MCF 10A (cell line): ENCODE data around the gene SH2D1A. TPM values are rescaled to one million over a fixed set of nuclear protein-coding genes. Genes with fewer than 3 reads are reported as not detected.

Experiments
- BruUV-seq: library from RNA; stranded (reverse); fragments of 400-500 nt; replicated peaks from 2 replicates; lab custom pipeline; 2021; lab: Mats Ljungman, UMichigan
- CTCF ChIA-PET: fragments of 300-600 bp; sonication (Branson Sonifier 250); formaldehyde crosslinking; extraction: SDS; loops from one replicate; lab custom pipeline; 2021; ENCODE audit warnings: antibody characterized with exemption, inconsistent platforms; lab: Yijun Ruan, JAX
- POLR2A ChIA-PET: fragments of 300-600, 350-650 bp; sonication (Branson Sonifier 250); formaldehyde crosslinking; extraction: SDS; loops from one replicate; lab custom pipeline; 2020; ENCODE audit warnings: antibody characterized with exemption, inconsistent platforms; lab: Yijun Ruan, JAX
- DNase-seq: peaks from one replicate; pipeline ENCODE4 v3.0.0-alpha.2; 2018; ENCODE audit not compliant: unreplicated experiment
- H3K27ac Mint-ChIP-seq: one replicate; pipeline ENCODE4 v1.8.0; 2022; ENCODE audit warnings: mild to moderate bottlenecking, low read depth, mixed read lengths; ENCODE audit not compliant: unreplicated experiment
- H3K27me3 Mint-ChIP-seq: one replicate; pipeline ENCODE4 v1.8.0; 2022; ENCODE audit warnings: mixed read lengths; ENCODE audit not compliant: insufficient read depth, unreplicated experiment
- H3K36me3 Mint-ChIP-seq: one replicate; pipeline ENCODE4 v1.8.0; 2022; ENCODE audit warnings: mild to moderate bottlenecking, moderate library complexity, mixed read lengths; ENCODE audit not compliant: insufficient read depth, unreplicated experiment
- H3K4me1 Mint-ChIP-seq: one replicate; pipeline ENCODE4 v1.8.0; 2022; ENCODE audit warnings: mixed read lengths; ENCODE audit not compliant: insufficient read depth, unreplicated experiment
- H3K4me3 Mint-ChIP-seq: one replicate; pipeline ENCODE4 v1.8.0; 2022; ENCODE audit warnings: mild to moderate bottlenecking, moderate library complexity, mixed read lengths; ENCODE audit not compliant: unreplicated experiment
- H3K9me3 Mint-ChIP-seq: one replicate; pipeline ENCODE4 v1.8.0; 2022; ENCODE audit warnings: mixed read lengths; ENCODE audit not compliant: unreplicated experiment
- CTCF ChIP-seq: fragments of 200-600 bp; IDR thresholded peaks from one replicate; pipeline ENCODE4 v1.8.0; 2022; ENCODE audit warnings: antibody characterized with exemption, mild to moderate bottlenecking; ENCODE audit not compliant: unreplicated experiment
- intact Hi-C: fragments of 100-400 bp; cut with micrococcal nuclease; formaldehyde crosslinking; loops from 2 replicates; pipeline ENCODE4 v1.14.1; 2022
- total RNA-seq: library from RNA; stranded (reverse); gene quantifications from 2 replicates; pipeline ENCODE4 v1.2.3, GENCODE V29; 2022

The SH2D1A gene
- total RNA-seq, 1 experiment from 2014 or later, result not detected

GRCh38 chrX:124414281-124414680 lies 67.9 kb downstream of the SH2D1A start:
- no peak for TF ChIP-seq CTCF
- Mint-ChIP-seq H3K4me3 (no peak overlapping the region), H3K4me1 (no peaks in the 10 kb centered on the region), H3K36me3 (no peaks in the 10 kb centered on the region), H3K27me3 (no peaks in the 10 kb centered on the region), H3K9me3 (peaks cover 15% of the 10 kb centered on the region), H3K27ac (no peak overlapping the region)
- intact Hi-C loops, result no loop called here
- ChIA-PET CTCF (no interaction called here), POLR2A (interaction anchor here (0.6 kb wide), 1 partner anchor 718 kb away, joined by 3 read pairs; no protein-coding TSS in a partner anchor)
- BruUV-seq, result no TSS peak
- no peak for DNase-seq

- no peak for TF ChIP-seq CTCF
- no peak for DNase-seq
- Mint-ChIP-seq H3K27me3 (no peaks in the 10 kb centered on the region), H3K27ac (no peak overlapping the region), H3K4me3 (no peak overlapping the region), H3K36me3 (no peaks in the 10 kb centered on the region), H3K9me3 (peaks cover 15% of the 10 kb centered on the region), H3K4me1 (no peaks in the 10 kb centered on the region)
- ChIA-PET POLR2A (no interaction called here), CTCF (interaction anchor here (1.8 kb wide), 1 partner anchor 8 kb away, joined by 6 read pairs; no protein-coding TSS in a partner anchor)
- intact Hi-C loops, result no loop called here
- no TSS peak for BruUV-seq
Observed at GRCh38 chrX:124415115-124415800, 68.9 kb downstream of the SH2D1A start.

GRCh38 chrX:124421898-124422655 lies 75.7 kb downstream of the SH2D1A start:
- H3K27ac Mint-ChIP-seq, result no peak overlapping the region
- POLR2A ChIA-PET, result no interaction called here

More at GRCh38 chrX:124421898-124422655, 75.7 kb downstream of the SH2D1A start:
- Mint-ChIP-seq H3K4me1 (no peaks in the 10 kb centered on the region), H3K9me3 (peaks cover 15% of the 10 kb centered on the region), H3K4me3 (no peak overlapping the region), H3K27me3 (no peaks in the 10 kb centered on the region), H3K36me3 (no peaks in the 10 kb centered on the region)
- no TSS peak for BruUV-seq
- intact Hi-C loops, result no loop called here
- DNase-seq, result peak; percentile 5
- TF ChIP-seq CTCF, result no peak
- CTCF ChIA-PET, result interaction anchor here (0.7 to 1.5 kb wide), 5 partner anchors 8 to 709 kb away, joined by 3 to 4 read pairs (median 3); no protein-coding TSS in a partner anchor

Other genes with a start within 250 kb of the SH2D1A start
- not detected in 2 replicates for gene TEX13D, start 13.9 kb upstream of the SH2D1A start, total RNA-seq